Peyer's patch (tissue), 4 donors: ENCODE measurements around the gene RABL2B.
"Not testable (repeated sequence)": the region's sequence is repeated elsewhere in the genome, so short reads cannot be mapped to it uniquely, and the experiment has no call there.

Experiments used
- CTCF ChIP-seq, 6 experiments: fragments of 450-650 bp in 4 of 6; fragments of 200-600 bp in 2 of 6; sonication (generic) in 1 of 6; IDR thresholded peaks; one replicate each; pipeline ENCODE4 v1.5.1; 2017 to 2019; ENCODE audit warnings: antibody characterized with exemption in 6 of 6, mild to moderate bottlenecking in 3 of 6, moderate library complexity in 1 of 6
- POLR2A ChIP-seq, 2 donors: fragments of 450-650 bp; IDR thresholded peaks; one replicate each; pipeline ENCODE4 v1.5.1; 2017; ENCODE audit warnings: antibody characterized with exemption in 2 of 2, mild to moderate bottlenecking in 2 of 2, moderate library complexity in 2 of 2

- not testable (repeated sequence) for TF ChIP-seq POLR2A, CTCF (IDR thresholded peaks at IDR 0.05)
Observed at GRCh38 chr22:50744424-50744823, 39.0 kb downstream of the RABL2B start.
